ENCODE results near the gene NTRK3. TPM values are rescaled to one million over a fixed set of nuclear protein-coding genes. Genes with fewer than 3 reads are reported as not detected.

Gene NTRK3
- total RNA-seq, 1 experiment from 2014 or later, result not detected

DNA sequence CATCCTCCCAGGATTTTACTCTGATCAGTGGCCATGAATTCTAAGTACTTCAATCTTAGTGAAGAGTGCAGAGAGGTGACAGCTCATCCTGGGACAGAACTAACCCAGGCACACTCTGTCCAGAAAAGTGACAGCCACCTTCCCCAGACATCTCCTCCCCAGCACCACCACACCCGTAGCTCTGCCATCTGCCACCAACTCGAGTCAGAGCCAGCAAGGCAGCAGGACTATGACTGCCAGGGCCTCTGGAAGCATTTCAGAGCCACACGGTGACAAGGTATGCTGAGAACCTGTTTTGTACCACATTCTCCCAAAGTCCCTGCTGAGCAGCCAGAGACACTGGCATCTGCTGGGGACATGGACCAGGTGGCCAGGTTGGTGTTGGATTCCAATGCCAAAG is 71.0 kb downstream of the NTRK3 start:
- H3K9me3 Mint-ChIP-seq (ENCODE audit: low read depth, unreplicated experiment), result no peaks in the 10 kb centered on the region
- no peak overlapping the region for H3K4me3 Mint-ChIP-seq (ENCODE audit: low read depth, unreplicated experiment)
- TF ChIP-seq, protein P1, sequence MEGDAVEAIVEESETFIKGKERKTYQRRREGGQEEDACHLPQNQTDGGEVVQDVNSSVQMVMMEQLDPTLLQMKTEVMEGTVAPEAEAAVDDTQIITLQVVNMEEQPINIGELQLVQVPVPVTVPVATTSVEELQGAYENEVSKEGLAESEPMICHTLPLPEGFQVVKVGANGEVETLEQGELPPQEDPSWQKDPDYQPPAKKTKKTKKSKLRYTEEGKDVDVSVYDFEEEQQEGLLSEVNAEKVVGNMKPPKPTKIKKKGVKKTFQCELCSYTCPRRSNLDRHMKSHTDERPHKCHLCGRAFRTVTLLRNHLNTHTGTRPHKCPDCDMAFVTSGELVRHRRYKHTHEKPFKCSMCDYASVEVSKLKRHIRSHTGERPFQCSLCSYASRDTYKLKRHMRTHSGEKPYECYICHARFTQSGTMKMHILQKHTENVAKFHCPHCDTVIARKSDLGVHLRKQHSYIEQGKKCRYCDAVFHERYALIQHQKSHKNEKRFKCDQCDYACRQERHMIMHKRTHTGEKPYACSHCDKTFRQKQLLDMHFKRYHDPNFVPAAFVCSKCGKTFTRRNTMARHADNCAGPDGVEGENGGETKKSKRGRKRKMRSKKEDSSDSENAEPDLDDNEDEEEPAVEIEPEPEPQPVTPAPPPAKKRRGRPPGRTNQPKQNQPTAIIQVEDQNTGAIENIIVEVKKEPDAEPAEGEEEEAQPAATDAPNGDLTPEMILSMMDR (IDR thresholded peaks at IDR 0.05; ENCODE audit: unreplicated experiment), result no peak
- no peaks in the 10 kb centered on the region for H3K4me1 Mint-ChIP-seq (ENCODE audit: low read depth, unreplicated experiment)
- no peak for DNase-seq
- peaks cover 77% of the 10 kb centered on the region for H3K27me3 Mint-ChIP-seq (ENCODE audit: unreplicated experiment)
- intact Hi-C loops (cut with micrococcal nuclease; ENCODE audit: unreplicated experiment), result no loop called here
- CTCF ChIA-PET, result interaction anchor here (0.6 kb wide), 1 partner anchor 83 kb away, joined by 6 read pairs; no protein-coding TSS in a partner anchor
- BruUV-seq (replicated peaks), result no TSS peak
- H3K36me3 Mint-ChIP-seq (ENCODE audit: insufficient read depth, unreplicated experiment), result no peaks in the 10 kb centered on the region
- no peak overlapping the region for H3K27ac Mint-ChIP-seq (ENCODE audit: unreplicated experiment)

DNA sequence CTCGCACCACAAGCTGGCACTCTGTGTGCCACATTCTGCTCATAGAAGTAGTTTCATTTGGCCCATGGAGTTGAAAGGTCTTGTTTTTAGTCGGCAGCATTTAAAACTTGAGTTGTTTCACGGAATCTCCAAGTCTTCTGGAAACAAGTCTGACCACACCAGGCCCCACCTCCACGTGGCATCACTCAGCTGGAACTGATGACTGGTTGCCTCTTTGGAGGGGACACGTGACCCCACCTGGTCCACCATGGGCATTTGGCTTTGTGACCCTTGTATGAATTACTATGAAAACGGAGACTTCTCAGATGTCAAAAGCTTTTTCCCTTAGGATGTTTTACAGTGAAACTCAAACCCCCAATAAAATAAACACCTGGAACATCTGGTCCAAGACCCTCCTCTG is 74.9 kb downstream of the NTRK3 start:
- Mint-ChIP-seq H3K36me3 (ENCODE audit: insufficient read depth, unreplicated experiment) (no peaks in the 10 kb centered on the region), H3K9me3 (ENCODE audit: low read depth, unreplicated experiment) (no peaks in the 10 kb centered on the region), H3K4me1 (ENCODE audit: low read depth, unreplicated experiment) (no peaks in the 10 kb centered on the region), H3K4me3 (ENCODE audit: low read depth, unreplicated experiment) (no peak overlapping the region), H3K27me3 (ENCODE audit: unreplicated experiment) (peaks cover 95% of the 10 kb centered on the region), H3K27ac (ENCODE audit: unreplicated experiment) (no peak overlapping the region)
- intact Hi-C loops (cut with micrococcal nuclease; ENCODE audit: unreplicated experiment), result no loop called here
- BruUV-seq (replicated peaks), result no TSS peak
- CTCF ChIA-PET, result interaction anchor here (0.7 kb wide), 1 partner anchor 95 kb away, joined by 4 read pairs; no protein-coding TSS in a partner anchor
- TF ChIP-seq, protein P1 (IDR thresholded peaks at IDR 0.05; ENCODE audit: unreplicated experiment), result no peak
- no peak for DNase-seq

DNA sequence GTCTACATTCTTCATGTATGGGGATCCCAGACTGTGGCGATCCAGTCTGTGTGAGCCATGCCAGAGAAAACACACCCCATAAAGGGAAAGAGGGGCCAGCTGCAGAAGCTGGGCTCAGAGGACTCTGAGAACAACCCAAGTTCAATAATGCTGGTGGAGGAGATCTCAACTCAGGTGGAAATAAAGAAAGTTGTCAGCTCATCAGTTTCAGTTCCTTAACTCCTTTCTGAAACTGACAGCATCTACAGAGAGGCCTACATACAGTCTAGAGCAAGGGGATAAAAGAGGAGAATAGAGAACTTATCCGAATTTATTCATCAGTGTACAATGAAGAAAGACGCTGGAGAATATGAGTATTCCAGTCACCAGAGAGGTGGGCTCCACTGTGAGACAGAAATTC is 77.0 kb downstream of the NTRK3 start:
- CTCF ChIA-PET, result no interaction called here
- no TSS peak for BruUV-seq (replicated peaks)
- no peak overlapping the region for H3K27ac Mint-ChIP-seq (ENCODE audit: unreplicated experiment)

DNA sequence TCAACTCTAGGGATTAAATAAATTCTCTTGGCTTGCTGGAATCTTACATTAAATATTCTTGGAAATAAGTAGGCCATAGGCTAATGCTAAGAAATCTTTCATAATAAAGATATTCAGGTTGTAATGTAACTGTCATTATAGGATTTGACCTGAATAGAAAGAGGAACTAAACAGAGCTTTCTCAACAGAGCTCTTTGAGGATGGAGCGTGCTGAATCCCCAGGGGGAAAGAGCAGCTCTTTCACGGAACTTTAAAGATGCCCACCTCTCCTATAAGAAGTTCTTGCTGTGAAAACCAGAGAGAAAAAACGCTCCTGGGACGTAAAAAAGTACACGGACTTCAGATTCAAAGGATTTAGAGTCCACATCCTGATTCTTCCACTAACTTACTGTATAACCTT is 77.9 kb downstream of the NTRK3 start:
- Mint-ChIP-seq H3K36me3 (ENCODE audit: insufficient read depth, unreplicated experiment) (no peaks in the 10 kb centered on the region), H3K27ac (ENCODE audit: unreplicated experiment) (no peak overlapping the region), H3K9me3 (ENCODE audit: low read depth, unreplicated experiment) (no peaks in the 10 kb centered on the region), H3K27me3 (ENCODE audit: unreplicated experiment) (peaks cover 73% of the 10 kb centered on the region), H3K4me1 (ENCODE audit: low read depth, unreplicated experiment) (no peaks in the 10 kb centered on the region), H3K4me3 (ENCODE audit: low read depth, unreplicated experiment) (no peak overlapping the region)
- CTCF ChIA-PET, result no interaction called here
- no TSS peak for BruUV-seq (replicated peaks)
- intact Hi-C loops (cut with micrococcal nuclease; ENCODE audit: unreplicated experiment), result no loop called here
- DNase-seq, result no peak
- TF ChIP-seq, protein P1 (IDR thresholded peaks at IDR 0.05; ENCODE audit: unreplicated experiment), result no peak

More for the DNA sequence above, 77.0 kb downstream of the NTRK3 start:
- H3K27me3 Mint-ChIP-seq (ENCODE audit: unreplicated experiment), result peaks cover 82% of the 10 kb centered on the region
- H3K9me3 Mint-ChIP-seq (ENCODE audit: low read depth, unreplicated experiment), result no peaks in the 10 kb centered on the region
- DNase-seq, result no peak
- H3K4me1 Mint-ChIP-seq (ENCODE audit: low read depth, unreplicated experiment), result no peaks in the 10 kb centered on the region
- TF ChIP-seq, protein P1 (IDR thresholded peaks at IDR 0.05; ENCODE audit: unreplicated experiment), result no peak
- intact Hi-C loops (cut with micrococcal nuclease; ENCODE audit: unreplicated experiment), result no loop called here
- H3K36me3 Mint-ChIP-seq (ENCODE audit: insufficient read depth, unreplicated experiment), result no peaks in the 10 kb centered on the region
- H3K4me3 Mint-ChIP-seq (ENCODE audit: low read depth, unreplicated experiment), result no peak overlapping the region
